Parathyroid adenoma (tissue), 2 donors: ENCODE data around the gene NACC1.

Source experiments
- H2AFZ ChIP-seq: fragments of 300-600 bp; sonication (generic); one replicate; pipeline ENCODE4 v1.7.0; 2017; ENCODE audit warnings: antibody characterized with exemption, mild to moderate bottlenecking
- H3K27ac ChIP-seq: fragments of 300-600 bp; sonication (generic); one replicate; pipeline ENCODE4 v1.7.0; 2017
- H3K27me3 ChIP-seq: fragments of 300-600 bp; sonication (generic); one replicate; pipeline ENCODE4 v1.7.0; 2017; ENCODE audit warnings: low read length; ENCODE audit not compliant: control insufficient read depth, insufficient read depth
- H3K36me3 ChIP-seq: fragments of 300-600 bp; sonication (generic); one replicate; pipeline ENCODE4 v1.7.0; 2017; ENCODE audit warnings: low read length; ENCODE audit not compliant: control insufficient read depth, insufficient read depth
- H3K4me1 ChIP-seq: fragments of 300-600 bp; sonication (generic); one replicate; pipeline ENCODE4 v1.7.0; 2017; ENCODE audit warnings: control low read depth
- H3K4me2 ChIP-seq: fragments of 300-600 bp; sonication (generic); one replicate; pipeline ENCODE4 v1.7.0; 2017; ENCODE audit warnings: low read length
- H3K4me3 ChIP-seq: fragments of 300-600 bp; sonication (generic); one replicate; pipeline ENCODE4 v1.7.0; 2017; ENCODE audit warnings: low read depth, low read length
- H3K79me2 ChIP-seq: fragments of 300-600 bp; sonication (generic); one replicate; pipeline ENCODE4 v1.7.0; 2017; ENCODE audit warnings: control low read depth
- H3K9ac ChIP-seq: fragments of 300-600 bp; sonication (generic); one replicate; pipeline ENCODE4 v1.7.0; 2017; ENCODE audit warnings: mild to moderate bottlenecking
- H3K9me3 ChIP-seq: fragments of 300-600 bp; sonication (generic); one replicate; pipeline ENCODE4 v1.7.0; 2017; ENCODE audit warnings: low read length; ENCODE audit not compliant: control insufficient read depth
- CTCF ChIP-seq: fragments of 300-600 bp; sonication (generic); IDR thresholded peaks from one replicate; pipeline ENCODE4 v1.7.0; 2017; ENCODE audit warnings: antibody characterized with exemption, mild to moderate bottlenecking
- donor health status: primary hyperparathyroidism.

NACC1 gene

GRCh38 chr19:13187419-13187818, 69.4 kb downstream of the NACC1 start:
- no peaks in the 10 kb centered on the region for H3K36me3 ChIP-seq
- no peak overlapping the region for H3K4me2 ChIP-seq
- no peak overlapping the region for H2AFZ ChIP-seq
- H3K27ac ChIP-seq, result no peak overlapping the region
- no peak overlapping the region for H3K9ac ChIP-seq
- H3K79me2 ChIP-seq, result no peaks in the 10 kb centered on the region
- no peak for TF ChIP-seq CTCF
- no peaks in the 10 kb centered on the region for H3K27me3 ChIP-seq
- H3K4me1 ChIP-seq, result no peaks in the 10 kb centered on the region
- H3K4me3 ChIP-seq, result no peak overlapping the region
- no peaks in the 10 kb centered on the region for H3K9me3 ChIP-seq

GRCh38 chr19:13189600-13189999, 71.5 kb downstream of the NACC1 start:
- H3K79me2 ChIP-seq, result no peaks in the 10 kb centered on the region
- no peaks in the 10 kb centered on the region for H3K36me3 ChIP-seq
- no peak overlapping the region for H3K27ac ChIP-seq
- H3K9me3 ChIP-seq, result no peaks in the 10 kb centered on the region
- H3K4me1 ChIP-seq, result no peaks in the 10 kb centered on the region
- H3K4me3 ChIP-seq, result no peak overlapping the region
- no peak for TF ChIP-seq CTCF
- H2AFZ ChIP-seq, result no peak overlapping the region
- H3K9ac ChIP-seq, result no peak overlapping the region
- no peak overlapping the region for H3K4me2 ChIP-seq
- no peaks in the 10 kb centered on the region for H3K27me3 ChIP-seq
